CD4-positive, alpha-beta T cell treated with Interleukin-4 for 4 hours (primary cell): ENCODE data around the gene ANKS1B.
"Not testable (repeated sequence)": the region's sequence is repeated elsewhere in the genome, so short reads cannot be mapped to it uniquely, and the experiment has no call there.

Source experiments
- DNase-seq: peaks from one replicate; pipeline ENCODE4 v3.0.0-alpha.2; 2020

The ANKS1B gene

DNA sequence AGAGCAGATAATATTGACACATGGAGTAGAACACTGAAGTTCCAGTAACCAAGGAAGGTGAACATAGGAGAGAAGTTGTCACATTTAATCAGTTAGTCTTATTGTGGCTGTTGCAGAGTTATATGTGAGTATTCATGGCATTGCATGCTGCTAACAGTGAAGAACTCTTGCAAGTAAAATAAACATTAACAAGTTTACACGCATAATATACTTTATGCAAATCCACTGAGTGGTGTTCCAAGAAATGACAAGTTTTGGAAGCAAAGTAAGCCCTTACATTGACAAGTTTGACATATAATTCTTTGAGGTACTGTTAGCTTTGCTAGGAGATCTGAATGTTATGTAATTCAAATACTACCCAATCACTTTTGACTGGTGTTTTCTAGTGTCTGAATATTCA lies 125.6 kb downstream of the ANKS1B start:
- no peak for DNase-seq

GRCh38 chr12:99852666-99853065 lies 132.1 kb downstream of the ANKS1B start:
- no peak for DNase-seq

DNA sequence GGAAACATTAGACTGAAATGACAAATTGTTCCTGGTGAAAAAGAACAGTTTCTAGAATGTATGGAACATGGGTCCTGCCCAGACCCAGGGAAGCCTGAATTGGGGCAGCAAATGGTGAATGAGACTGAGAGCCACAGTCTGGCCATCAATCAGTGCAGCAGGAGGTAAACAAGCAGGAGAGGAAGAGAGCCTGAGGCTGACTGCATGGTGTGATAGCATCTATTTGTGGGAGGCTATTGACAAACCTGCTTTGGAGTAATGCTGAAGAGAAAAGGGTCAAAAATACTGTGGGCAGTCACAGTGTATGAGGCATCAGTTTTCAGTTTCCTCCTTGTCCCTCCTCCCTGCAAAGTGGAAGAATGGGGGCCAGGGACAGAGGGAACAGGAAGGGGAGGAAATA lies 136.8 kb downstream of the ANKS1B start:
- no peak for DNase-seq

- DNase-seq = no peak
These were observed 150.0 kb downstream of the ANKS1B start for GRCh38 chr12:99834710-99835109.

DNA sequence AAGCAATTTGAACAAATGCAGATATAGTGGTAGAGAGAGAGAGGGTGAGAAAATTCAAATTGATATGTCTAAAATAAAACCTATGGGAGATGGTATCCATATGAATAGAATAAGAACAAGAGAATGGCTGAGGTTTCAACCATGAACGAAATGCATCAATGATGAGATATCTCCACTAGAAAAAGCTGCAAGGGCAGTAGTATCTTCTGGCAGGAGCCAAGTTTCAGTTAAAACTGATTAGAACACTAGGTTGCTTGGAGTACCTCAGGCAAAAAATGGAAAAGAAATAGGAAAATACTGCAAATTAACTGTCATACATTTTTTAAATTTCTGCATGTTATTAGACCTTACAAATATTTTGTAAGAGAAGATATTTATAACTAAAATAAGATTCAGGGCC lies 151.3 kb downstream of the ANKS1B start:
- DNase-seq = no peak

- DNase-seq = no peak
These were observed 159.7 kb downstream of the ANKS1B start for GRCh38 chr12:99824900-99825542.

DNA sequence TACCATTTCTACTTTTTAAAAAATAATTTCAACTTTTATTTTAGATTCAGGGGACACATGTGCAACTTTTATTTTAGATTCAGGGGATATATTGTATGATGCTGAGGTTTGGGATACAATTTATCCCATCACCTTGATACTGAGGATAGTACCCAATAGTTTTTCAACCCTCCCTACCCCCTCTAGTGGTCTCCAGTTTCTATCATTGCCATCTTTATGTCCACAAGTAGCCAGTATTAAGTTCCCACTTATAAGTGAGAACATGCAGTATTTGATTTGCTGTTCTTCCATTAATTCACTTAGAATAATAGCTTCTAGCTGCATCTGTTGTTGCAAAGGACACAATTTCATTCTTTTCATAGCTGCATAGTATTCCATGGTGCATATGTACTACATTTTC lies 162.5 kb downstream of the ANKS1B start:
- no peak for DNase-seq

DNA sequence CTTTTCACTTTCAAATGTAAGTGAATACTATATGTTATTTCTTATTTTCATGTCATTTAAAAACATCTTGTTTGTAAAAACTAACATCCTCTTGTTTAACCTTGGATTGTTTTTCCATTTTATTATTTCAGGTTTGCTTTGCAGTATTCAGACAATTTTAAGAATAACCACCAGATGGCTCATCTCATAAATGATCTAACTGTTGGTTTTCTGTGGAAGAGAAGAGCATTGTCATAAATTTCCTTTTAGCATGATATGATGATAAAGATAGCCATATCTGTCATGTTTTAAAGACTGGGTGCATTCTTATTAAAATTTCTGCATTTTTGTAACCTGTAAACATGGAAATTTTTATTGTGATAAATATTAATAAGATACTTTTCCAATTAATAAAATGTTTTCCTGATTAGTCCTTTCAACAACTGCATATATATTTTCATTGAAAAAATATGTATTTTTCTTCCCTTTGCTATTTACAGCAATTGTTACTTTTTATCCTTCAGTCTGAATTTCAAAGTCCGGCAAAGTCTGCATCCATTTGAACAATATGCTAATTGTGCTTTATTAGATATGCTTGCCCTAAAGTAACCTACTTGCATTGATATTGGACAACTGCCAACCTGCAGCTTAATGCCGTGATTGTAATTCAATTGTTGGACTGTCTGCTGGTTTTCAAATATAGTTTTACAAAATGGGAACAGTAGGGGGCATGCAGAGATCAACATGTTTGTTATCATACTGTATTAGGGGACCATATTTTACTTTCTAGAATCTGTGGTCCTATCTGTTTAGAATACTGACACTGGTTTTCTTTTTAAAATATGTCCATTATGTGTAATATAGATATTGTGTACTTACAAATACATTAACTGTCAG lies 173.8 kb downstream of the ANKS1B start:
- no peak for DNase-seq

GRCh38 chr12:99809909-99810308 lies 174.8 kb downstream of the ANKS1B start:
- no peak for DNase-seq

DNA sequence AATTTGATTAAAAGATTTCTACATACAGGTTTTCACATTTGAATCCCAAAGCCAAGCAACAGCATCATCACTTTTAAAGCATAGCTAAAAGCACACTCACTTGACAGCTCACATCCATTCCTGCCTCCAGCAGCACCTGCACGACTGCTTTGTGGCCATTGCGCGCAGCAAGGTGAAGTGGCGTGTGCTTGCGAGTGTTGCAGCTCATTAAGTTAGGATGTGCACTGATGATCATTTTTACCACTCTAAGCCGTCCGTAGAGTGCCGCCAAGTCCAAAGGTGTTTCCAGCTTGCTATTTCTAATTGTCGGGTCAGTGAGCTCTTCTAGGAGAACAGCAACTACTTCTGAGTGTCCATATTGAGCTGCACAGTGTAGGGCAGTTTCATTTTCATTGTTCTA lies 178.4 kb downstream of the ANKS1B start:
- DNase-seq = no peak

GRCh38 chr12:99804715-99805114 lies 180.0 kb downstream of the ANKS1B start:
- no peak for DNase-seq

DNA sequence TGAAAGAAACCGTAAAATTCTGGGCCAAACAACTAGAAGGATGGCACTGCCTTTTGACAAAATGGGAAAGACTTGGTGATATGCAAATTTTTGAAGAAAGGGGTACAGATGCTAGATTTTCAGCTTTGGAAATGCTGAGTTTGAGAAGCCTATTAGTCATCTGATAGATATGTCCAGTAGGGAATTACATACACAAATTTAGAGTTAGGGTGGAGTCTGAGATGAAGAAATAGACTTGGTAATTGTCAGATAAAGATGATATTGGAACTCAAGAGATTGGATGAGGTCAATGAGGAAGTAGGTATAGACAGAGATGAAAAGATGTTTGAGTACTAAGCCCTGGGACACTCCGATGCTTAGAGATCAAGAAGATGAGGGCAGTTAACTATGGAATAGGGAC lies 184.1 kb downstream of the ANKS1B start:
- DNase-seq = no peak

GRCh38 chr12:99797931-99798330 lies 186.8 kb downstream of the ANKS1B start:
- not testable (repeated sequence) for DNase-seq

GRCh38 chr12:99783421-99783820 lies 201.3 kb downstream of the ANKS1B start:
- no peak for DNase-seq

DNA sequence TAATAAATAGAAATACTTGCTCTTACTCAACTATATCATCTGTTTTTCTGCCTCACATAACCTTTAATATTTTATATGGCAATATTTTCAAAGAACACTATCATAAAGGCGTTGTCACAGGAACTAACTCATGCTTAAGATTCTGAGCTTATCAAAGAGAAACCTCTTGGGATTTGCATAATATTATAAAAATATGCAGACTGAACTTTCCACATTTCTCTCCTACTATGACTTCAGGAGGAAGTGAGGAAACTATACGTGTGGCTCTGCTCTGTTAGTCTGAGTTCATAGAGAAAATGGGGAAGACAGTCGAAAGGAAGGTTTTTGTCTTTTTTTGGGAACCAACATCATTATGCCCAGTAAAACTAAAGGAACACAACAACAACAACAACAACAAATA lies 212.5 kb downstream of the ANKS1B start:
- DNase-seq = no peak

DNA sequence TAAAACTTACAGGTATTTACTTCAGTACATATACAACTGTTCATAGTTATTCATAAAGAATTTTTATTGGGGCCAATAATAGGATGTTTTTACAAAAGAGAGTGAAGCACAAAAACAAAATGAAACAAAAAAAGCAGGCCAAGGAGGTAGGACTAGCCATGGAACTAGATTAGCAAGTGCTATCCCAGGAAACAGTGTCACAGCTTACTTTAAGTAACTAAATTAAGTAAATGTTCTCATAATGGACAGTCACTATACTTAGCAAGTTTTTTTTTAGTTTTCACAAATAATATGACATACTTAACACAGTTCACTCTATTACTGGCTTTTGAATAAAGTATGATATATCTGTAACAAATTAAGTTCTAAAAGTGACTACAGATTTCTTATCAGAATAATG lies 213.1 kb downstream of the ANKS1B start:
- no peak for DNase-seq

- no peak for DNase-seq
These were observed 215.2 kb downstream of the ANKS1B start for GRCh38 chr12:99769396-99769980.

DNA sequence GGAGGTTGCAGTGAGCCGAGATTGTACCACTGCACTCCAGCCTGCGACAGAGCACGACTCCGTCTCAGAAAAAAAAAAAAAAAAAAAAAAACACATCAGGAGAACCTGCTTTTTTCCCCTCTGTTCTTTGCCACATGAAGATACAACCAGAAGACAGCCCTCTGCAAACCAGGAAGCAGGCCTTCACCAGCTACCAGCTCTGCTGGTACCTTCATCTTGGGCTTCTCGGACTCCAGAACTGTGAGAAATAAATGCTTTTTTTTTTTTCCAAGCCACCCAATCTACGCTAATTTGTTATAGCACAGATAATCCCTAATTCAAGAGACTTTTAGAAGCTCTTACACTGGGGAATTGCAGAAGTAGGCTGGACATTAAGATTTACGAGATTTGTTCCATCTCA lies 216.0 kb downstream of the ANKS1B start:
- DNase-seq = no peak

DNA sequence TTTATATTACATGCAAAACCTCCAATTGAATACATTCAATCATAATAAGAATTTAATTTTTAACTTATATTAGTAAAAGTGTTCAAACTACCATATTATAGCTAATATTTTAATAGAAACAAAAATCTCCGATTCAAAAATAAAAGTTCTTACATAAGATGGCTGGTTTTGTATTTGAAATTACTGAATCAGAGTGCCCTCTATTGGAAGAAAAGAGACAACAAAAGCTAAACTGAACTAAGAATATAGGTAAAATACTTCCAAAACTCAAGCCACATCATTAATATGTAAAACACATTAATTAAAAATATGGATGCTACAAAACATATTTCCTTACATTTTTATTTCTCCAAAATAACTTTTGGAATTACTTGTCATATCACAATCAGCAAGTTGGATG lies 216.9 kb downstream of the ANKS1B start:
- no peak for DNase-seq

- DNase-seq = no peak
These were observed 218.3 kb downstream of the ANKS1B start for GRCh38 chr12:99766408-99766807.

DNA sequence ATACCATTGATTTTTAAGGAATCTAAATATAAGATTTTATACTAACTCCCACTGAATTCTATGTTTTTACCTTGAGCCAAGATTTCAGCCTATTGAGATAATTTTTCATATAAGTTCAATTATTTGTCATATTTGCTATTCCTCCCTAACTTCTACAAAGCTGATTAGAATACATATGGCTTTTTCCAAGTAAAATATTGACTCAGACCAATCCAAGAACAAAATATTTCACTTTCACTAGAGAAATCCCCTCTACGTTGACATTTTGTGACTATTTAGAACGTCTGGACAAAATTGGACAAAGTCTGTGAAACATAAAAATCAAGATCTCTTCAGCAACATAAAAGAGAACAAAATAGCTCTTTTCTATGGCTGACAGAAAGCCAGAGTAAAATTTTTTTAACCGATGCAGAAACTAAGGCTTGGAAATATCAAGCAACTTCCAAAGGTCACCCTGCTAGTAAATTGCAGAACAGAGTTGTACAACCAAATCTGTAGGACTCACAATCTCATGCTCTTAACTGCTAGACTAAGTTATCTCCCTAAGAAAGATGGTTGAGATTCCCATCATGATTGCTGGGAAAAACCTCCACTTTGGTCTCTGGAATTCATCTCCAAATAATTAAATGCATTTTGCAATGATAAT lies 219.1 kb downstream of the ANKS1B start:
- DNase-seq = no peak

DNA sequence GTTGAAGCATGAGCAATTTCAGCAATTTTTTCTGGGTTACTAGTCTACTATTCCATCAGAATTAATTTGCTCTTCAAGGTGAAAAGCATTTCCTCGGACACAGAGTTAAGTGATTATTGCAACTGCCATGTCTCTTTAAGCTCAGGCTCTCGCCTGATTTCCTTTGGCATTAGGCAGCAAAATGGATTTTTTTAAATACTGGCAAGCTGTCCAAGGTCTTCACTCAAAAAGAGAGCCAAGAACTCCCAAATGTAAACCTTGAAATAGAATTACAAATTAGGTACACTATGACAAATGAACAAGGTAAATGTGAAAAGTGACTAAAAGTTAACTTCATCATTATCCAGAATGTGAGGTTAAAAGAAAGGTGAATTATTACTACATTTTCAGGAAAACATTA lies 225.3 kb downstream of the ANKS1B start:
- DNase-seq = no peak

GRCh38 chr12:99758997-99759396 lies 225.7 kb downstream of the ANKS1B start:
- DNase-seq = no peak

GRCh38 chr12:99752740-99753139 lies 232.0 kb downstream of the ANKS1B start:
- no peak for DNase-seq
